Heart right ventricle (tissue), 16 donors: ENCODE measurements around the gene DBF4. TPM values are rescaled to one million over a fixed set of nuclear protein-coding genes. Genes with fewer than 3 reads are reported as not detected.

Experiments used
- ATAC-seq, 8 donors: fragments of 200-7000 bp; cut with Tn5 transposase; one replicate each; pipeline ENCODE4 v1.9.1; 2020; ENCODE audit warnings: mild to moderate bottlenecking in 8 of 8, moderate library complexity in 8 of 8, moderate number of reproducible peaks in 1 of 8
- DNase-seq, 2 donors: peaks; one replicate each; pipeline ENCODE4 v3.0.0-alpha.2; 2020
- H3K27ac ChIP-seq, 10 donors: fragments of 200-600 bp; sonication (generic) in 2 of 10; one replicate each; pipeline versions ENCODE4 v1.5.0 to v1.8.0; 2020 to 2022; ENCODE audit warnings: mild to moderate bottlenecking in 3 of 10
- H3K27me3 ChIP-seq, 7 donors: fragments of 200-600 bp; one replicate each; pipeline ENCODE4 v1.8.0; 2021 to 2022; ENCODE audit warnings: mild to moderate bottlenecking in 2 of 7
- H3K36me3 ChIP-seq, 9 donors: fragments of 200-600 bp; sonication (generic) in 1 of 9; one replicate each; pipeline versions ENCODE4 v1.5.0 to v1.8.0; 2020 to 2022; ENCODE audit warnings: mild to moderate bottlenecking in 2 of 9
- H3K4me1 ChIP-seq, 9 donors: fragments of 200-600 bp; sonication (generic) in 1 of 9; one replicate each; pipeline versions ENCODE4 v1.5.0 to v1.8.0; 2020 to 2022; ENCODE audit warnings: mild to moderate bottlenecking in 4 of 9
- H3K4me3 ChIP-seq, 10 donors: fragments of 200-600 bp; sonication (generic) in 2 of 10; one replicate each; pipeline versions ENCODE4 v1.5.0 to v1.8.0; 2020 to 2022; ENCODE audit warnings: mild to moderate bottlenecking in 7 of 10, moderate library complexity in 2 of 10
- H3K9me3 ChIP-seq, 11 donors: fragments of 200-600 bp in 10 of 11; sonication (generic) in 2 of 11; one replicate each; pipeline versions ENCODE4 v1.5.0 to v1.8.0; 2013 to 2022; ENCODE audit warnings: mild to moderate bottlenecking in 2 of 11, control low read depth in 1 of 11, moderate library complexity in 1 of 11
- CTCF ChIP-seq, 9 donors: fragments of 200-600 bp; sonication (generic) in 2 of 9; IDR thresholded peaks; one replicate each; pipeline versions ENCODE4 v1.5.0 to v1.8.0; 2021 to 2022; ENCODE audit warnings: antibody characterized with exemption in 9 of 9, mild to moderate bottlenecking in 5 of 9, moderate library complexity in 1 of 9
- WGBS, 2 donors: extraction: QIAGEN DNeasy Blood & Tissue Kit; methylation state at CpG; one replicate each; pipeline ENCODE4 v1.1.7; 2013; ENCODE audit warnings: inconsistent platforms in 1 of 2; 5-methylcytosine and 5-hydroxymethylcytosine counted together
- intact Hi-C, 10 donors: fragments of 100-400 bp; cut with DNase I; formaldehyde crosslinking; loops; one replicate each; pipeline versions ENCODE4 v1.11.1 to v1.14.2; 2022
- polyA plus RNA-seq, 2 donors: library from polyadenylated mRNA; stranded (reverse); fragments of 200-250 nt; gene quantifications; one replicate each; pipeline ENCODE4 v1.2.3, GENCODE V29; 2013
- total RNA-seq, 10 donors: library from RNA; stranded (reverse); fragmentation: NEBNext Ultra II Directional in 3 of 10; extraction: Animal tissue kit (Norgen Biotek cat#: 25700) in 3 of 10; gene quantifications; one replicate each; pipeline versions ENCODE4 v1.2.1 to v1.2.4, GENCODE V29; 2021 to 2023
- donor health status: Arrhythmogenic right ventricular cardiomyopathy.
- donor health status: ischemic (EF 13 %, LVEDD 7.1; RV severe dilation, severe dysfunction).
- donor health status: healthy with polysubstance abuse.
- donor health status: DM: no; HTN: yes; CAD: no.
- donor health status: DM: no; HTN: no; CAD: no.
- donor health status: ischemic (EF 25% LVEDD 6.9; RV normal size, moderate dysfunction).
- donor health status: ischemic (EF 25% LVEDD 5.7; RV mildly dilated, moderate dysfunction).
- donor health status: healthy.
- donor health status: DM: yes; HTN: yes; CAD: no.
- donor health status: Ischemic cardiomyopathy.
- donor health status: ischemic (EF 35%, LVEDD 5.7; RV mildly dilated, moderate dysfunction).
- donor health status: nonischemic (EF 11% LVEDD 7.7; RV severe dilation, severe dysfunction).
- donor health status: DM: yes; HTN: yes; CAD: no.
- donor health status: PGD.
- donor health status: ischemic (EF 29% LVEDD 5.4; RV normal size, mild dysfunction).
- donor health status: nonischemic (EF 23%, LVEDD 6.1; RV moderate dilation, normal function).

Gene DBF4
- total and polyA plus RNA-seq, 12 donors, result 1.2 to 5.2 (median 1.9) TPM

- Histone ChIP-seq H3K4me3 (peak overlapping the region in 2 of 10 donors; percentile 6 to 91), H3K27me3 (no peaks in the 10 kb centered on the region), H3K9me3 (no peaks in the 10 kb centered on the region), H3K27ac (peak overlapping the region in 1 of 10 donors; percentile 92), H3K36me3 (peaks cover 0 to 25% (median 0%) of the 10 kb centered on the region in 9 donors), H3K4me1 (peaks cover 0 to 42% (median 26%) of the 10 kb centered on the region in 9 donors)
- TF ChIP-seq CTCF (IDR thresholded peaks at IDR 0.05), result no peak
- ATAC-seq (no peak), DNase-seq (no peak)
- intact Hi-C loops, result loop anchor here in 3 of 10 donors (5.0 to 10.0 kb wide), 4 partner anchors 227 to 533 kb away; partner anchors contain the start of genes CROT (in 2 of the 3) and RUNDC3B (in 1 of the 3)
- WGBS, 2 donors, result 61 to 66% methylated on average over 3 of the region's 3 CpGs
Observed at GRCh38 chr7:87878208-87878735, 2.0 kb downstream of the DBF4 start.

- no peak for DNase-seq
- intact Hi-C loops, result loop anchor here in 3 of 10 donors (10.0 kb wide), 2 partner anchors 232 to 378 kb away; no protein-coding TSS in a partner anchor
- H3K9me3 ChIP-seq, result no peaks in the 10 kb centered on the region
- 88 to 91% methylated on average over 4 of the region's 4 CpGs for WGBS, 2 donors
- H3K36me3 ChIP-seq, result peaks cover 0 to 48% (median 0%) of the 10 kb centered on the region in 9 donors
- H3K27ac ChIP-seq, result no peak overlapping the region
- H3K4me3 ChIP-seq, result no peak overlapping the region
- no peaks in the 10 kb centered on the region for H3K27me3 ChIP-seq
- ATAC-seq, result no peak
- TF ChIP-seq CTCF (IDR thresholded peaks at IDR 0.05), result no peak
- H3K4me1 ChIP-seq, result peaks cover 0 to 16% (median 12%) of the 10 kb centered on the region in 9 donors
Observed at GRCh38 chr7:87882151-87882937, 6.1 kb downstream of the DBF4 start.

- H3K27me3 ChIP-seq, result no peaks in the 10 kb centered on the region
- WGBS, 2 donors, result 89 to 92% methylated on average over 2 of the region's 2 CpGs
- H3K4me3 ChIP-seq, result no peak overlapping the region
- no peaks in the 10 kb centered on the region for H3K4me1 ChIP-seq
- no peak overlapping the region for H3K27ac ChIP-seq
- ATAC-seq (no peak), DNase-seq (no peak)
- H3K9me3 ChIP-seq, result no peaks in the 10 kb centered on the region
- intact Hi-C loops, result loop anchor here in 8 of 10 donors (5.0 to 10.0 kb wide), 5 partner anchors 88 to 380 kb away; no protein-coding TSS in a partner anchor
- H3K36me3 ChIP-seq, result peaks cover 0 to 64% (median 0%) of the 10 kb centered on the region in 9 donors
- no peak for TF ChIP-seq CTCF (IDR thresholded peaks at IDR 0.05)
Observed at GRCh38 chr7:87885018-87885417, 8.7 kb downstream of the DBF4 start.

GRCh38 chr7:87886875-87887274 lies 10.6 kb downstream of the DBF4 start:
- Histone ChIP-seq H3K4me3 (no peak overlapping the region), H3K9me3 (no peaks in the 10 kb centered on the region), H3K36me3 (peaks cover 0 to 60% (median 0%) of the 10 kb centered on the region in 9 donors), H3K27ac (no peak overlapping the region), H3K27me3 (no peaks in the 10 kb centered on the region), H3K4me1 (no peaks in the 10 kb centered on the region)
- DNase-seq (no peak), ATAC-seq (no peak)
- intact Hi-C loops, result loop anchor here in 9 of 10 donors (2.0 to 10.0 kb wide), 8 partner anchors 88 to 382 kb away; no protein-coding TSS in a partner anchor
- peak in 8 of 9 donors; percentile 18 to 65 (median 54) for TF ChIP-seq CTCF (IDR thresholded peaks at IDR 0.05)
